H9 (cell line): Measurements from ENCODE around the gene ATG7. TPM values are rescaled to one million over a fixed set of nuclear protein-coding genes. Genes with fewer than 3 reads are reported as not detected.
"Not testable (repeated sequence)": the region's sequence is repeated elsewhere in the genome, so short reads cannot be mapped to it uniquely, and the experiment has no call there.

ENCODE experiments used
- DNase-seq: peaks from one replicate; pipeline ENCODE4 v3.0.0-alpha.2; 2017
- H2AFZ ChIP-seq: one replicate; pipeline ENCODE4 v1.6.1; 2013; ENCODE audit warnings: mild to moderate bottlenecking, low read length, control low read depth, moderate library complexity
- H2AK5ac ChIP-seq: 2 replicates; pipeline ENCODE4 v1.6.1; 2013; ENCODE audit warnings: low read length, control low read depth, mixed read lengths; ENCODE audit not compliant: insufficient read length
- H2BK120ac ChIP-seq: one replicate; pipeline ENCODE4 v1.6.1; 2013; ENCODE audit warnings: low read depth, mild to moderate bottlenecking, low read length, control low read depth, inconsistent platforms; ENCODE audit not compliant: poor library complexity, severe bottlenecking
- H2BK12ac ChIP-seq: 2 replicates; pipeline ENCODE4 v1.6.1; 2013; ENCODE audit warnings: low read length, control low read depth, mixed read lengths, low read depth; ENCODE audit not compliant: insufficient read length
- H2BK15ac ChIP-seq: 2 replicates; pipeline ENCODE4 v1.6.1; 2013; ENCODE audit warnings: low read depth, low read length, control low read depth
- H2BK20ac ChIP-seq: one replicate; pipeline ENCODE4 v1.6.1; 2013; ENCODE audit warnings: low read depth, mild to moderate bottlenecking, low read length, control low read depth, inconsistent platforms; ENCODE audit not compliant: poor library complexity, severe bottlenecking
- H2BK5ac ChIP-seq: 2 replicates; pipeline ENCODE4 v1.6.1; 2013; ENCODE audit warnings: low read length, control low read depth, mixed read lengths; ENCODE audit not compliant: insufficient read length
- H3K14ac ChIP-seq: 2 replicates; pipeline ENCODE4 v1.6.1; 2013; ENCODE audit warnings: low read length, control low read depth; ENCODE audit not compliant: insufficient read depth
- H3K18ac ChIP-seq: 2 replicates; pipeline ENCODE4 v1.6.1; 2013; ENCODE audit warnings: low read depth, mild to moderate bottlenecking, mixed read lengths, low read length, control low read depth; ENCODE audit not compliant: insufficient read length
- H3K23ac ChIP-seq: 2 replicates; pipeline ENCODE4 v1.6.1; 2013; ENCODE audit warnings: low read length, control low read depth, mixed read lengths, low read depth; ENCODE audit not compliant: insufficient read length
- H3K23me2 ChIP-seq: 2 replicates; pipeline ENCODE4 v1.6.1; 2013; ENCODE audit warnings: low read depth, mild to moderate bottlenecking, mixed read lengths, low read length, control low read depth; ENCODE audit not compliant: insufficient read length, poor library complexity, severe bottlenecking
- H3K27ac ChIP-seq: 2 replicates; pipeline ENCODE4 v1.5.1; 2013; ENCODE audit warnings: low read length, control low read depth, mixed read lengths, low read depth; ENCODE audit not compliant: insufficient read length
- H3K27me3 ChIP-seq: 2 replicates; pipeline ENCODE4 v1.6.1; 2013; ENCODE audit warnings: low read length, control low read depth, inconsistent platforms; ENCODE audit not compliant: insufficient read depth
- H3K4ac ChIP-seq: 2 replicates; pipeline ENCODE4 v1.6.1; 2013; ENCODE audit warnings: low read depth, mild to moderate bottlenecking, control low read depth, inconsistent platforms, low read length, moderate library complexity
- H3K4me1 ChIP-seq: 2 replicates; pipeline ENCODE4 v1.6.1; 2013; ENCODE audit warnings: low read length, control low read depth, inconsistent platforms; ENCODE audit not compliant: insufficient read depth
- H3K4me2 ChIP-seq: 2 replicates; pipeline ENCODE4 v1.6.1; 2013; ENCODE audit warnings: low read length, control low read depth, mixed read lengths; ENCODE audit not compliant: insufficient read length, insufficient read depth
- H3K56ac ChIP-seq: 2 replicates; pipeline ENCODE4 v1.6.1; 2013; ENCODE audit warnings: low read depth, mild to moderate bottlenecking, mixed read lengths, low read length, control low read depth; ENCODE audit not compliant: insufficient read length
- H3K79me1 ChIP-seq: 2 replicates; pipeline ENCODE4 v1.6.1; 2013; ENCODE audit warnings: low read depth, mild to moderate bottlenecking, moderate library complexity, low read length, control low read depth, inconsistent platforms; ENCODE audit not compliant: insufficient read depth, poor library complexity, severe bottlenecking
- H3K79me2 ChIP-seq: 2 replicates; pipeline ENCODE4 v1.6.1; 2013; ENCODE audit warnings: low read length, control low read depth, inconsistent platforms; ENCODE audit not compliant: insufficient read depth
- H3K9ac ChIP-seq: 2 replicates; pipeline ENCODE4 v1.6.1; 2013; ENCODE audit warnings: low read length, control low read depth, mixed read lengths; ENCODE audit not compliant: insufficient read length; ENCODE audit errors: extremely low read depth
- H3K9me3 ChIP-seq: one replicate; pipeline ENCODE4 v1.6.1; 2013; ENCODE audit warnings: low read depth, low read length, inconsistent platforms; ENCODE audit not compliant: control insufficient read depth
- H3T11ph ChIP-seq: one replicate; pipeline ENCODE4 v1.6.1; 2013; ENCODE audit warnings: mild to moderate bottlenecking, low read length, control low read depth, inconsistent platforms
- H4K20me1 ChIP-seq: one replicate; pipeline ENCODE4 v1.6.1; 2013; ENCODE audit not compliant: control insufficient read depth, insufficient read length, insufficient read depth
- H4K5ac ChIP-seq: 2 replicates; pipeline ENCODE4 v1.6.1; 2013; ENCODE audit warnings: low read depth, mild to moderate bottlenecking, mixed read lengths, low read length, control low read depth; ENCODE audit not compliant: insufficient read length
- H4K8ac ChIP-seq: replicated peaks from 2 replicates; pipeline ENCODE4 v1.6.1; 2013; ENCODE audit warnings: low read length, control low read depth, mixed read lengths, low read depth; ENCODE audit not compliant: insufficient read length
- H4K91ac ChIP-seq: 2 replicates; pipeline ENCODE4 v1.6.1; 2013; ENCODE audit warnings: low read depth, mild to moderate bottlenecking, moderate library complexity, mixed read lengths, low read length, control low read depth; ENCODE audit not compliant: insufficient read length
- H3K27ac Mint-ChIP-seq, 3 experiments: 2 replicates in 2 of 3; 3 replicates in 1 of 3; pipeline ENCODE4 v1.8.0; 2020 to 2021; ENCODE audit warnings: mixed read lengths in 3 of 3, mild to moderate bottlenecking in 1 of 3, moderate library complexity in 1 of 3
- H3K27me3 Mint-ChIP-seq: 2 replicates; pipeline ENCODE4 v1.8.0; 2021; ENCODE audit warnings: low read depth, mild to moderate bottlenecking, moderate library complexity, mixed read lengths
- H3K36me3 Mint-ChIP-seq, 3 experiments: 2 replicates in 2 of 3; 3 replicates in 1 of 3; pipeline ENCODE4 v1.8.0; 2020 to 2021; ENCODE audit warnings: low read depth in 3 of 3, mixed read lengths in 3 of 3; ENCODE audit not compliant: insufficient read depth in 1 of 3
- H3K4me1 Mint-ChIP-seq, 2 experiments: 2 replicates each; pipeline ENCODE4 v1.8.0; 2020; ENCODE audit warnings: mixed read lengths in 2 of 2
- H3K4me3 Mint-ChIP-seq, 2 experiments: 2 replicates in 1 of 2; 3 replicates in 1 of 2; pipeline ENCODE4 v1.8.0; 2020 to 2021; ENCODE audit warnings: mild to moderate bottlenecking in 2 of 2, mixed read lengths in 2 of 2, moderate library complexity in 1 of 2
- H3K9me3 Mint-ChIP-seq, 2 experiments: 2 replicates in 1 of 2; 3 replicates in 1 of 2; pipeline ENCODE4 v1.8.0; 2020; ENCODE audit warnings: mild to moderate bottlenecking in 2 of 2, mixed read lengths in 2 of 2, moderate library complexity in 1 of 2
- CTCF ChIP-seq: fragments of 200-600 bp; sonication (generic); conservative IDR thresholded peaks from 3 replicates; pipeline ENCODE4 v1.8.0; 2021; ENCODE audit warnings: antibody characterized with exemption, mild to moderate bottlenecking
- WGBS: extraction: QIAGEN DNeasy Blood & Tissue Kit; methylation state at CpG from one replicate; pipeline ENCODE4 v1.1.7; 2013; ENCODE audit warnings: missing lambda C conversion rate, low lambda C conversion rate, mixed read lengths; ENCODE audit not compliant: insufficient read length; ENCODE audit errors: extremely low coverage; 5-methylcytosine and 5-hydroxymethylcytosine counted together
- total RNA-seq: library from RNA; stranded (reverse); gene quantifications from 2 replicates; pipeline ENCODE4 v1.2.1, GENCODE V29; 2021

The ATG7 gene
- total RNA-seq, 1 experiment from 2014 or later, result 17.9 TPM

- Histone ChIP-seq H3K23ac (no peak overlapping the region), H4K8ac (no peak overlapping the region), H3K79me2 (no peaks in the 10 kb centered on the region), H3K4me2 (no peak overlapping the region), H3K9ac (no peak overlapping the region), H3K4me1 (no peaks in the 10 kb centered on the region), H2AK5ac (no peak overlapping the region), H3K9me3 (no peaks in the 10 kb centered on the region), H2BK12ac (no peak overlapping the region), H3K14ac (no peak overlapping the region), H3K18ac (no peak overlapping the region), H3K4ac (no peak overlapping the region), H3T11ph (no peak overlapping the region), H2BK120ac (no peak overlapping the region), H2AFZ (no peak overlapping the region), H3K56ac (no peak overlapping the region), H2BK15ac (no peak overlapping the region), H2BK20ac (no peak overlapping the region), H3K27me3 (no peaks in the 10 kb centered on the region), H3K27ac (no peak overlapping the region), H3K79me1 (no peaks in the 10 kb centered on the region), H4K20me1 (no peaks in the 10 kb centered on the region), H4K5ac (no peak overlapping the region), H4K91ac (no peak overlapping the region), H2BK5ac (no peak overlapping the region), H3K23me2 (no peaks in the 10 kb centered on the region)
- DNase-seq, result no peak
- Mint-ChIP-seq H3K36me3 (peaks cover 36 to 48% (median 42%) of the 10 kb centered on the region in 3 experiments), H3K27me3 (no peaks in the 10 kb centered on the region), H3K9me3 (peaks cover 36 to 37% of the 10 kb centered on the region in 2 experiments), H3K27ac (no peak overlapping the region), H3K4me1 (no peaks in the 10 kb centered on the region), H3K4me3 (no peak overlapping the region)
- no CpG with 5 or more reads among the region's 1 CpG for WGBS
- TF ChIP-seq CTCF, result no peak
These were observed 135.4 kb downstream of the ATG7 start for GRCh38 chr3:11407644-11408043.

GRCh38 chr3:11408324-11408859 lies 136.2 kb downstream of the ATG7 start:
- H3K79me2 ChIP-seq, H3K23ac ChIP-seq, H3K18ac ChIP-seq, H3K4me1 ChIP-seq, H2BK5ac ChIP-seq, H3K9me3 ChIP-seq, H3K4me1 Mint-ChIP-seq, H3K27ac Mint-ChIP-seq, H3K14ac ChIP-seq, H4K20me1 ChIP-seq, H3K23me2 ChIP-seq, H3K27me3 Mint-ChIP-seq, H3K56ac ChIP-seq, H3K27me3 ChIP-seq, H2BK12ac ChIP-seq, H3K4me2 ChIP-seq, H3K4ac ChIP-seq, H4K91ac ChIP-seq, H2BK15ac ChIP-seq, H2BK120ac ChIP-seq, DNase-seq, H3K79me1 ChIP-seq, H3K27ac ChIP-seq, H2AK5ac ChIP-seq, H4K8ac ChIP-seq, H3T11ph ChIP-seq, H2BK20ac ChIP-seq, H4K5ac ChIP-seq, H3K9ac ChIP-seq, H2AFZ ChIP-seq, H3K4me3 Mint-ChIP-seq: not testable (repeated sequence)
- Mint-ChIP-seq H3K36me3 (peaks cover 36 to 48% (median 42%) of the 10 kb centered on the region in 3 experiments), H3K9me3 (peaks cover 36 to 39% of the 10 kb centered on the region in 2 experiments)
- WGBS, result no CpG with 5 or more reads among the region's 4 CpGs
